ENCODE results near the gene ARHGEF28.

Gene ARHGEF28

DNA sequence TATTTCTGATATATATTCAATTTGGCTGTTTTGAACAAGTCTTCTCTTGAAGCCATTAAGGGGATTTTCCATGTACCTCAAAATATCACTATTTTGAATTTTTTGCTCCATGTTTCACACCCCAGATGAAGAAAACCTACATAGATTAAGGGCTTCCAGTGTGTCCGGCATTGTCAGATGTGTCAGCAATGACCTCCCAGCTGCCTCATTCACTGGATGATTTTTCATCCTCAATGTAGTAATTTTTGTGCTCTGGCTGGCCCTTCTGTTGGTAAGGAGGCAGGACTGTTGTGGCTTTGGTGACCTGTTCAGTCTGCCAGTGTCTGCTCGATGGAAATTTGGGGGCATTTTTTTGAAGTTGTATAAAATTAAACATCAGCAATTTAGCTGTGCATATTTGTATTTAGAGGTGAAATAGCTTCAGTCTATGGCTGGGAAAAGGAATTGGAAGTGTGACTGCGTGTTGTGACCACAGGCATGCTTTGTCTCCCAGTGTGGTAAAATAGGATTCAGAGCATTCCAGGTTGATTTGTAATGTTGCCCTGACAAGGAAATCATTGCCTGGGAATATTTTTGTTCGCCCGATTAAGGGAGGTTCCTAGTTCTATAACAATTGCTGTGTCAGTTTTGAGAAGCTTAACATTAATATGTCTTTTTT, 312.4 kb downstream of the ARHGEF28 start:
- DNase-seq (ENCODE audit: low read depth), result no peak
- TF ChIP-seq, protein P1, sequence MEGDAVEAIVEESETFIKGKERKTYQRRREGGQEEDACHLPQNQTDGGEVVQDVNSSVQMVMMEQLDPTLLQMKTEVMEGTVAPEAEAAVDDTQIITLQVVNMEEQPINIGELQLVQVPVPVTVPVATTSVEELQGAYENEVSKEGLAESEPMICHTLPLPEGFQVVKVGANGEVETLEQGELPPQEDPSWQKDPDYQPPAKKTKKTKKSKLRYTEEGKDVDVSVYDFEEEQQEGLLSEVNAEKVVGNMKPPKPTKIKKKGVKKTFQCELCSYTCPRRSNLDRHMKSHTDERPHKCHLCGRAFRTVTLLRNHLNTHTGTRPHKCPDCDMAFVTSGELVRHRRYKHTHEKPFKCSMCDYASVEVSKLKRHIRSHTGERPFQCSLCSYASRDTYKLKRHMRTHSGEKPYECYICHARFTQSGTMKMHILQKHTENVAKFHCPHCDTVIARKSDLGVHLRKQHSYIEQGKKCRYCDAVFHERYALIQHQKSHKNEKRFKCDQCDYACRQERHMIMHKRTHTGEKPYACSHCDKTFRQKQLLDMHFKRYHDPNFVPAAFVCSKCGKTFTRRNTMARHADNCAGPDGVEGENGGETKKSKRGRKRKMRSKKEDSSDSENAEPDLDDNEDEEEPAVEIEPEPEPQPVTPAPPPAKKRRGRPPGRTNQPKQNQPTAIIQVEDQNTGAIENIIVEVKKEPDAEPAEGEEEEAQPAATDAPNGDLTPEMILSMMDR (IDR thresholded peaks at IDR 0.05; ENCODE audit: low read depth, low read length, missing control alignments), result no peak
- H3K4me3 ChIP-seq (ENCODE audit: low read depth, low read length), result no peak overlapping the region

- TF ChIP-seq, protein P1 (IDR thresholded peaks at IDR 0.05; ENCODE audit: low read depth, low read length, missing control alignments), result no peak
- no peak overlapping the region for H3K4me3 ChIP-seq (ENCODE audit: low read depth, low read length)
- no peak for DNase-seq (ENCODE audit: low read depth)
Measured at GRCh38 chr5:73938938-73939320, 312.9 kb downstream of the ARHGEF28 start.

- DNase-seq (ENCODE audit: low read depth), result no peak
- no peak overlapping the region for H3K4me3 ChIP-seq (ENCODE audit: low read depth, low read length)
- TF ChIP-seq, protein P1 (IDR thresholded peaks at IDR 0.05; ENCODE audit: low read depth, low read length, missing control alignments), result no peak
Measured at GRCh38 chr5:73939557-73939956, 313.6 kb downstream of the ARHGEF28 start.

DNA sequence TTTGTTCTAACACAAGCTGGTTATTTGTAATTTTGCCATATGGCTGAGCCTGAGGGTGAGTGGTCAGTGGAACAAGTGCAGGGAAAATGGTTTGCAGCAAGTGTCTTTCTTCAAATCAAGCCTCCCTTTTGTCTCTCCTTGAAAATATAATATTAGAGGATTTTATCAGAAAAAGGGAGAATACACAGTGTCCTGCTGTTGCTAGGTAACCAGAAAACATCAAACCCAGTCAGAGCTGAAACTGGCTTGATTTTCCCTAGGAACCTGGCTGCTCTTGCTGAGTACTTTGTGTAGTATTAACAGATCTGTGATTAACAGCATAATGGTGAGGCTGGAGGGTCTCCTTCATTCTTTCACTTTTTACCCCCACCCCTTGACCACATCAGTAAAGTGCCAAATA, 314.0 kb downstream of the ARHGEF28 start:
- TF ChIP-seq, protein P1 (IDR thresholded peaks at IDR 0.05; ENCODE audit: low read depth, low read length, missing control alignments), result no peak
- no peak overlapping the region for H3K4me3 ChIP-seq (ENCODE audit: low read depth, low read length)
- DNase-seq (ENCODE audit: low read depth), result no peak

- TF ChIP-seq, protein P1 (IDR thresholded peaks at IDR 0.05; ENCODE audit: low read depth, low read length, missing control alignments), result no peak
- no peak overlapping the region for H3K4me3 ChIP-seq (ENCODE audit: low read depth, low read length)
- DNase-seq (ENCODE audit: low read depth), result no peak
Measured at GRCh38 chr5:73940801-73941200, 314.8 kb downstream of the ARHGEF28 start.

- H3K4me3 ChIP-seq (ENCODE audit: low read depth, low read length), result no peak overlapping the region
- TF ChIP-seq, protein P1 (IDR thresholded peaks at IDR 0.05; ENCODE audit: low read depth, low read length, missing control alignments), result no peak
- no peak for DNase-seq (ENCODE audit: low read depth)
Measured at GRCh38 chr5:73942783-73943182, 316.8 kb downstream of the ARHGEF28 start.

DNA sequence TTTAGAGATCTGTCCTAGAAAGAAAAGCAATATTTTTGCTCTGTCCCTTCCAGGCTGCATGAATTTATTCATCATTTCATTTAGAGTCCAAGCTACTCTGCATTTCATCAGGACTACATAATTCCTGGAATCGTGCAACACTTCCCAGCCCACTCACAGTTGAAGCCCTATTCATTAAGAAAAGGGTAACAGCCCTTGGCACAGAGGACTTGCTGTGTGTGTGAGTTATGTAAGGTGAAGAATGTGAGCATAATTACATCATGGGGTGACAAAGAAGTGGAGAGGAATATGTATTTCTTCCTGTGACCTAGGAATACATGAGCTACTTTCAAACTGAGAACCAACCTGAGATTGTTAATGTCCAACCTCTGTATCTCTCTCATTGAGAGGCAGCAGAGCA, 317.4 kb downstream of the ARHGEF28 start:
- no peak overlapping the region for H3K4me3 ChIP-seq (ENCODE audit: low read depth, low read length)
- TF ChIP-seq, protein P1 (IDR thresholded peaks at IDR 0.05; ENCODE audit: low read depth, low read length, missing control alignments), result no peak
- DNase-seq (ENCODE audit: low read depth), result no peak

Data from GM12864 (cell line).